OCI-LY7 (cell line): ENCODE data around the gene SBF2. TPM values are rescaled to one million over a fixed set of nuclear protein-coding genes. Genes with fewer than 3 reads are reported as not detected.

ENCODE experiments used
- BruUV-seq: library from RNA; stranded (reverse); fragments of 400-500 nt; replicated peaks from 2 replicates; lab custom pipeline; 2021; lab: Mats Ljungman, UMichigan
- CTCF ChIA-PET: fragments of 300-600 bp; sonication (Branson Sonifier 250); formaldehyde crosslinking; loops from one replicate; lab custom pipeline; 2022; ENCODE audit warnings: antibody characterized with exemption; ENCODE audit not compliant: unreplicated experiment; lab: Charles Lee
- POLR2A ChIA-PET: fragments of 300-600 bp; sonication (Branson Sonifier 250); formaldehyde crosslinking; loops from one replicate; lab custom pipeline; 2022; ENCODE audit warnings: antibody characterized with exemption; lab: Charles Lee
- DNase-seq: peaks from one replicate; pipeline ENCODE4 v3.0.0-alpha.2; 2015; ENCODE audit warnings: low spot score
- H2AFZ ChIP-seq: fragments of 200-600 bp; sonication (generic), shearing (Covaris generic); 2 replicates; pipeline ENCODE4 v1.6.1; 2014; ENCODE audit warnings: mild to moderate bottlenecking, antibody characterized with exemption, low read length, moderate library complexity
- H3K27ac ChIP-seq: fragments of 200-600 bp; sonication (generic); 2 replicates; pipeline ENCODE4 v1.5.1; 2014; ENCODE audit warnings: mixed run types, low read depth, mild to moderate bottlenecking, moderate library complexity, low read length, inconsistent platforms; ENCODE audit not compliant: poor library complexity, severe bottlenecking
- H3K36me3 ChIP-seq: fragments of 200-600 bp; sonication (generic); 2 replicates; pipeline ENCODE4 v1.6.1; 2014; ENCODE audit warnings: mild to moderate bottlenecking, antibody characterized with exemption, low read length, moderate library complexity, mixed read lengths; ENCODE audit not compliant: insufficient read depth
- H3K4me1 ChIP-seq: fragments of 200-600 bp; sonication (generic); 2 replicates; pipeline ENCODE4 v1.5.1; 2014; ENCODE audit warnings: mild to moderate bottlenecking, low read length; ENCODE audit not compliant: insufficient read depth, poor library complexity, severe bottlenecking
- H3K4me2 ChIP-seq: fragments of 200-600 bp; sonication (generic); 2 replicates; pipeline ENCODE4 v1.6.1; 2014; ENCODE audit warnings: mild to moderate bottlenecking, low read length
- H3K4me3 ChIP-seq: fragments of 200-600 bp; sonication (generic); 2 replicates; pipeline ENCODE4 v1.5.1; 2014; ENCODE audit warnings: mild to moderate bottlenecking, low read depth, low read length; ENCODE audit not compliant: poor library complexity, severe bottlenecking
- H3K79me2 ChIP-seq: fragments of 200-600 bp; sonication (generic); 2 replicates; pipeline ENCODE4 v1.6.1; 2016; ENCODE audit warnings: low read depth, mild to moderate bottlenecking, low read length, moderate library complexity, mixed read lengths; ENCODE audit not compliant: insufficient read depth
- H3K9me2 ChIP-seq: fragments of 200-600 bp; sonication (generic); 2 replicates; pipeline ENCODE4 v1.6.1; 2016; ENCODE audit warnings: mild to moderate bottlenecking, low read length, mixed read lengths; ENCODE audit not compliant: insufficient read depth
- H3K9me3 ChIP-seq: fragments of 200-600 bp; sonication (generic); 2 replicates; pipeline ENCODE4 v1.6.1; 2014; ENCODE audit warnings: mild to moderate bottlenecking, mixed run types, low read length, mixed read lengths
- H4K20me1 ChIP-seq: fragments of 200-600 bp; sonication (generic); 2 replicates; pipeline ENCODE4 v1.6.1; 2014; ENCODE audit warnings: mild to moderate bottlenecking, antibody characterized with exemption, low read length, moderate library complexity, mixed read lengths; ENCODE audit not compliant: insufficient read depth
- CTCF ChIP-seq: fragments of 200-600 bp; sonication (generic); conservative IDR thresholded peaks from 2 replicates; pipeline ENCODE4 v1.5.1; 2014; ENCODE audit warnings: mild to moderate bottlenecking, antibody characterized with exemption, low read length, moderate library complexity, mixed read lengths
- EZH2phosphoT487 ChIP-seq: fragments of 200-600 bp; sonication (generic); IDR thresholded peaks from 2 replicates; pipeline ENCODE4 v1.6.1; 2018; ENCODE audit warnings: low read depth, borderline replicate concordance, mild to moderate bottlenecking, mixed run types, antibody characterized with exemption, low read length, moderate library complexity, mixed read lengths
- intact Hi-C: fragments of 100-400 bp; cut with micrococcal nuclease; formaldehyde crosslinking; loops from one replicate; pipeline ENCODE4 v1.10.0; 2022; ENCODE audit not compliant: unreplicated experiment
- total RNA-seq, 2 experiments: library from RNA; depleted of rRNA in 1 of 2; stranded (reverse); fragments of >200 nt in 1 of 2; shearing (Covaris generic) in 1 of 2; gene quantifications; 2 replicates each; pipeline ENCODE4 v1.2.3, GENCODE V29; 2014 to 2022

SBF2 gene
- total RNA-seq, 2 experiments from 2014 or later, result 12.9 to 14.3 TPM

GRCh38 chr11:9982796-9983579, 311.0 kb downstream of the SBF2 start:
- Histone ChIP-seq H3K4me3 (no peak overlapping the region), H2AFZ (no peak overlapping the region), H3K4me1 (peaks cover 23% of the 10 kb centered on the region), H4K20me1 (no peaks in the 10 kb centered on the region), H3K4me2 (no peak overlapping the region), H3K9me3 (no peaks in the 10 kb centered on the region; the same call in 1 of the 2 replicates), H3K36me3 (peaks cover 5% of the 10 kb centered on the region; the same call in 1 of the 2 replicates), H3K9me2 (no peaks in the 10 kb centered on the region), H3K27ac (no peak overlapping the region), H3K79me2 (no peaks in the 10 kb centered on the region)
- no TSS peak for BruUV-seq
- no peak for DNase-seq
- intact Hi-C loops, result no loop called here
- CTCF ChIA-PET, result no interaction called here
- POLR2A ChIA-PET, result no interaction called here
- TF ChIP-seq EZH2phosphoT487, result no peak
- no peak for TF ChIP-seq CTCF

DNA sequence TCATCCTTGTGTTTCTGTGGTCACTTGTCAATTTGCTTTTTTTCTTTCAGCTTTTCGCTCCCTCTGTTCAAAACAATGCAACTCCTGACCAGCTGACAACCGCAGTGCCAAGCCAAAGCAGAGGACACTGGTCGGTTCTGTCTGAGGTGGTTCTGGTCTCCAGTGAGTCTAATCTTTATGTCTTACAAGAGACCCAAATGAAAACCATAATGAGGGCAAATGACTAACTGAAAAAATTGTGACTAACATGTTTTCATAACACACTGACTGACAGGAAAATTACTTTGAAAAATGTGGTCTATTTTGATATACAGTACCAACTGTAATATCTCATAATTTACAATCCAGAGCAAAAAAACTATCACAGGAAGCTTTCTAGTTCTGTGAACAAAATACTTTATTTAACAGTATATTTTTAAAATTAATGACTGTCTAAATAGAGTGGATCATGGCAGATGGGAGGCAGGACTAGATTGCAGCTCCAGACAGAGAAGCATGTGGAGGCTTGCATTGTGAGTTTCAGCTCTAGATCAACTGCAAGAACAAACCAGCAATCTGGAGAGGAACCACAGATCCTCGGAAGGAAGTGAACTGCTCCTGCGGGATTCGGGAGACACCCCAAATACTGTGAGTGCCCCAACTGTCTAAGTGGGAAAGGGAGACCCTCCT, 311.8 kb downstream of the SBF2 start:
- TF ChIP-seq CTCF (no peak), EZH2phosphoT487 (no peak)
- no peak overlapping the region for H3K4me2 ChIP-seq
- POLR2A ChIA-PET, result no interaction called here
- H3K4me1 ChIP-seq, result peaks cover 18% of the 10 kb centered on the region
- no peak overlapping the region for H3K4me3 ChIP-seq
- H2AFZ ChIP-seq, result no peak overlapping the region
- H3K27ac ChIP-seq, result no peak overlapping the region
- no peak for DNase-seq
- no peaks in the 10 kb centered on the region for H3K79me2 ChIP-seq
- intact Hi-C loops, result no loop called here
- H3K9me2 ChIP-seq, result no peaks in the 10 kb centered on the region
- CTCF ChIA-PET, result no interaction called here
- no TSS peak for BruUV-seq
- peaks cover 5% of the 10 kb centered on the region; the same call in 1 of the 2 replicates for H3K36me3 ChIP-seq
- H3K9me3 ChIP-seq, result no peaks in the 10 kb centered on the region
- H4K20me1 ChIP-seq, result no peaks in the 10 kb centered on the region

DNA sequence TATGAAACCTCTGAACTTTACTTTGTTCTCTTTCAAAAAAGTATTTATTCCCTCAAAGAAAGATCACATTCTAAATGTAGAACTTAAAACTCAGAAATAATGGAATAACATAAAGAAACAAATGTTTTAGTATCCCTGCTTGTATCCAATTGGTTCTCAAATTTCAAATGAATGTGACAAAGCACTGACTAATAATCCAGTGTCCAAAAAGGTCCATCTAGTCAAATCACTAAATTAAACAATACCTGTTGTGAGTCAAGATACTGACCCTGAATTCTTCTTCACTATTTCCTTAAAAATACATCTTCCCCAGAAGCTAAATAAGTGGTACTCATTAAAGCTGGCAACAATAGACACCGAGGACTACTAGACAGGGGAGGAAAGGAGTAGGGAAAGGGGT, 313.1 kb downstream of the SBF2 start:
- no peak overlapping the region for H3K4me2 ChIP-seq
- H3K79me2 ChIP-seq, result no peaks in the 10 kb centered on the region
- no peaks in the 10 kb centered on the region for H3K9me2 ChIP-seq
- H3K27ac ChIP-seq, result no peak overlapping the region
- DNase-seq, result no peak
- POLR2A ChIA-PET, result no interaction called here
- no peaks in the 10 kb centered on the region for H3K9me3 ChIP-seq
- no TSS peak for BruUV-seq
- TF ChIP-seq EZH2phosphoT487, result no peak
- no peak for TF ChIP-seq CTCF
- no peaks in the 10 kb centered on the region for H4K20me1 ChIP-seq
- CTCF ChIA-PET, result no interaction called here
- peaks cover 7% of the 10 kb centered on the region for H3K4me1 ChIP-seq
- H3K36me3 ChIP-seq, result peaks cover 5% of the 10 kb centered on the region; the same call in 1 of the 2 replicates
- intact Hi-C loops, result no loop called here
- H2AFZ ChIP-seq, result no peak overlapping the region
- H3K4me3 ChIP-seq, result no peak overlapping the region
